ENCODE data around the gene ST14.
"Not testable (repeated sequence)": the region's sequence is repeated elsewhere in the genome, so short reads cannot be mapped to it uniquely, and the experiment has no call there.

ST14 gene

GRCh38 chr11:130243816-130244215, 84.2 kb downstream of the ST14 start:
- DNase-seq = no peak

DNA sequence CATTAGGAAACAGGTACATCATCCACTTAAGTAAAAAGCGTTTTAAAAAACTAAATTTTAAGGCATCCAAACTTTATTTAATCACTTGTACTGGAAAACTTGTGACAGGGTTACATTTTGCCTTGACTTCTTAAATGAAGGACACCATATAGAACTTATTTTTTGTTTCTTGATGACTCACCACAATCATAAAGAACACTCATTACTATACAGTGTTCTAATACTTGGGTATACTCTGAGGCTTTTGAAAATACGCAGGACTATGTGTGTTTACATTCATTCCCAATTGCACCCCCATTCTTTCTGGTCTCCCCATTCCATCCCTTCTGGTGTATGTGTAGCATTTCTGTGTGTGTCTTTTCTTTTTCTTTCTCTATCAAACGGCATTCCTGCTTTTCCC, 85.3 kb downstream of the ST14 start:
- DNase-seq = no peak

DNA sequence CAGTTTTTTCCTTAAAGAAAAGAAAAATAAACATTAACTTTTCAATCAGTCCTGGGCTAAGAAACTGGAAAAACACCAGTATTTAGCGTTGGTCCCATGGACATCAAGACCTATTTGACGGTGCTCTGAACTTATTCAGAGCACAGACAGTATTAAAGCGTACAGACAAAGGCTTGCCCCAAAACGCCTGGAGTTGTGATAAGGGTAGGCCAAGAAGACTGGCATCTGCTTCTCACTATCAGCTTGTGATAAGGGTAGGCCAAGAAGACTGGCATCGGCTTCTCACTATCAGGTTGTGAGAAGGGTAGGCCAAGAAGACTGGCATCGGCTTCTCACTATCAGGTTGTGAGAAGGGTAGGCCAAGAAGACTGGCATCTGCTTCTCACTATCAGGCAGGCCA, 85.8 kb downstream of the ST14 start:
- DNase-seq = not testable (repeated sequence)

DNA sequence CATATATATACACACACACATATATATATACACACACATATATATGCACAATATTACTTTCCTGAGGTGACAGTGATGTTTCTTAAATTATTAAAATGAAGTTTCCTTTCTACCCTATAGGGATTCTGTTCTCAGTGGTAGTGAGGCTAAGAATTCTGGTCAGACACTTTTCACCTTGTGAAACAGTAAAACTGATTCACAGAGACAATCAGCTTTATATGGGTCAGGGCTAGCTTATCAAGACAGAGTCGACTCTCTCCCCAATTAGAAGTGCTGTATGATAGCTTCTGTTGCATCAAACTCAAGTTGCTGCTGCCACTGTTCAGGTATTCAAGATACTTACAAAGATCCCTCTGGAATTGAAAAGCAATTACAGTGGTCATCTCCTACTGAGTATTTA, 86.7 kb downstream of the ST14 start:
- no peak for DNase-seq

- no peak for DNase-seq
Measured at GRCh38 chr11:130246738-130247137, 87.2 kb downstream of the ST14 start.

- DNase-seq = no peak
Measured at GRCh38 chr11:130247319-130247718, 87.7 kb downstream of the ST14 start.

GRCh38 chr11:130249371-130249770, 89.8 kb downstream of the ST14 start:
- no peak for DNase-seq

DNA sequence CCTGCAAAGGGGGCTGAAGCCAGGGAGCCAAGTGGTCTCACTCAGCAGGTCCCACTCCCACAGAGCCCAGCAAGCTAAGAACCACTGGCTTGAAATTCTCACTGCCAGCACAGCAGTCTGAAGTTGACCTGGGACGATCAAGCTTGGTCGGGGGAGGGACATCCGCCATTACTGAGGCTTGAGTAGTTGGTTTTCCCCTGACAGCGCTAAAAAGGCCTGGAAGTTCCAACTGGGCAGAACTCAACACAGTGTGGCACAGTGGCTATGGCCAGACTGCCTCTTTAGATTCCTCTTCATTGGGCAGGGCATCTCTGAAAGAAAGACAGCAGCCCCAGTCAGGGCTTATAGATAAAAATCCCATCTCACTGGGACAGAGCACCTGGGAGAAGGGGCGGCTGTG, 90.3 kb downstream of the ST14 start:
- not testable (repeated sequence) for DNase-seq

- DNase-seq = not testable (repeated sequence)
Measured at GRCh38 chr11:130251763-130252162, 92.2 kb downstream of the ST14 start.
